CD14-positive monocyte (primary cell): ENCODE results near the gene PDE8B. TPM values are rescaled to one million over a fixed set of nuclear protein-coding genes. Genes with fewer than 3 reads are reported as not detected.
A peak's percentile ranks its signal among the peaks of the same experiment; 100 is the strongest.

Experiments
- DNase-seq, 3 donors: peaks; one replicate each; pipeline ENCODE4 v3.0.0-alpha.2; 2011 to 2022
- H2AFZ ChIP-seq: 2 replicates; pipeline ENCODE4 v1.6.0; 2012; ENCODE audit warnings: mild to moderate bottlenecking, low read depth, low read length, inconsistent platforms; ENCODE audit not compliant: insufficient read depth, poor library complexity, severe bottlenecking
- H3K27ac ChIP-seq, 2 donors: 1 replicate in 1 of 2; 2 replicates in 1 of 2; pipeline ENCODE4 v1.5.1; 2012 to 2013; ENCODE audit warnings: low read length in 2 of 2, control low read depth in 1 of 2, inconsistent platforms in 1 of 2, low read depth in 1 of 2, mild to moderate bottlenecking in 1 of 2
- H3K27me3 ChIP-seq, 2 donors: one replicate each; pipeline versions ENCODE4 v1.6.0 to v1.6.1; 2011 to 2013; ENCODE audit warnings: low read length in 2 of 2; ENCODE audit not compliant: control insufficient read depth in 2 of 2, insufficient read depth in 2 of 2
- H3K36me3 ChIP-seq, 2 donors: replicated peaks in 1 of 2; 1 replicate in 1 of 2; 2 replicates in 1 of 2; pipeline versions ENCODE4 v1.5.1 to v1.6.1; 2012 to 2013; ENCODE audit warnings: low read length in 2 of 2, control low read depth in 1 of 2, inconsistent platforms in 1 of 2, mild to moderate bottlenecking in 1 of 2; ENCODE audit not compliant: insufficient read depth in 2 of 2, control insufficient read depth in 1 of 2
- H3K4me1 ChIP-seq, 2 donors: 1 replicate in 1 of 2; 2 replicates in 1 of 2; pipeline versions ENCODE4 v1.5.1 to v1.6.1; 2012 to 2013; ENCODE audit warnings: low read length in 2 of 2, control low read depth in 1 of 2, inconsistent platforms in 1 of 2, mild to moderate bottlenecking in 1 of 2, moderate library complexity in 1 of 2; ENCODE audit not compliant: insufficient read depth in 2 of 2, control insufficient read depth in 1 of 2
- H3K4me2 ChIP-seq: replicated peaks from 2 replicates; pipeline ENCODE3; 2012; ENCODE audit warnings: low read length, moderate library complexity, mild to moderate bottlenecking; ENCODE audit not compliant: poor library complexity, severe bottlenecking; ENCODE audit errors: extremely low read depth
- H3K4me3 ChIP-seq, 3 experiments: fragments of 200-600 bp in 1 of 3; sonication (generic) in 1 of 3; replicated peaks in 1 of 3; 1 replicate in 2 of 3; 2 replicates in 1 of 3; pipeline ENCODE4 v1.5.1; 2011 to 2013; ENCODE audit warnings: low read length in 3 of 3, mild to moderate bottlenecking in 3 of 3, control low read depth in 2 of 3, low read depth in 2 of 3, inconsistent platforms in 1 of 3, moderate library complexity in 1 of 3
- H3K79me2 ChIP-seq: 2 replicates; pipeline ENCODE4 v1.6.0; 2012; ENCODE audit warnings: mild to moderate bottlenecking, control low read depth, inconsistent platforms, low read length, moderate library complexity; ENCODE audit not compliant: insufficient read depth
- H3K9ac ChIP-seq: 2 replicates; pipeline ENCODE4 v1.6.0; 2017; ENCODE audit warnings: low read length, mild to moderate bottlenecking; ENCODE audit not compliant: insufficient read depth, poor library complexity, severe bottlenecking
- H3K9me3 ChIP-seq, 2 donors: replicated peaks in 1 of 2; 1 replicate in 1 of 2; 2 replicates in 1 of 2; pipeline versions ENCODE4 v1.5.1 to v1.6.1; 2012 to 2013; ENCODE audit warnings: low read length in 2 of 2, control low read depth in 1 of 2; ENCODE audit not compliant: control insufficient read depth in 1 of 2, insufficient read depth in 1 of 2
- H4K20me1 ChIP-seq: 2 replicates; pipeline ENCODE4 v1.6.0; 2012; ENCODE audit warnings: mild to moderate bottlenecking, low read length, control low read depth, moderate library complexity; ENCODE audit not compliant: insufficient read depth
- H3K27ac Mint-ChIP-seq, 7 donors: one replicate each; pipeline ENCODE4 v1.8.0; 2020; ENCODE audit warnings: mild to moderate bottlenecking in 7 of 7, mixed read lengths in 7 of 7, moderate library complexity in 6 of 7, inconsistent platforms in 2 of 7
- H3K27me3 Mint-ChIP-seq, 3 donors: one replicate each; pipeline ENCODE4 v1.8.0; 2021 to 2022; ENCODE audit warnings: low read depth in 3 of 3, mild to moderate bottlenecking in 3 of 3, mixed read lengths in 3 of 3, moderate library complexity in 3 of 3, inconsistent platforms in 1 of 3
- H3K36me3 Mint-ChIP-seq, 2 donors: one replicate each; pipeline ENCODE4 v1.8.0; 2020; ENCODE audit warnings: mixed read lengths in 2 of 2, inconsistent platforms in 1 of 2, mild to moderate bottlenecking in 1 of 2
- H3K4me1 Mint-ChIP-seq: one replicate; pipeline ENCODE4 v1.8.0; 2020; ENCODE audit warnings: mild to moderate bottlenecking, mixed read lengths
- H3K4me3 Mint-ChIP-seq, 2 donors: one replicate each; pipeline ENCODE4 v1.8.0; 2020; ENCODE audit warnings: mild to moderate bottlenecking in 2 of 2, mixed read lengths in 2 of 2, moderate library complexity in 1 of 2
- H3K9me3 Mint-ChIP-seq, 7 donors: one replicate each; pipeline ENCODE4 v1.8.0; 2020 to 2022; ENCODE audit warnings: mixed read lengths in 7 of 7, mild to moderate bottlenecking in 6 of 7, moderate library complexity in 6 of 7, inconsistent platforms in 2 of 7
- CTCF ChIP-seq: fragments of 200-600 bp; IDR thresholded peaks from one replicate; pipeline ENCODE4 v1.8.0; 2022; ENCODE audit warnings: antibody characterized with exemption, mild to moderate bottlenecking
- WGBS: methylation state at CpG from one replicate; pipeline ENCODE4 v1.1.5; 2013; ENCODE audit warnings: missing lambda C conversion rate; ENCODE audit not compliant: insufficient coverage; 5-methylcytosine and 5-hydroxymethylcytosine counted together
- intact Hi-C, 2 donors: fragments of 100-400 bp; cut with micrococcal nuclease; formaldehyde crosslinking; loops; one replicate each; pipeline versions ENCODE4 v1.15.0 to v1.15.1; 2023
- polyA plus RNA-seq, 3 donors: library from polyadenylated mRNA; depleted of rRNA in 1 of 3; unstranded in 2 of 3; stranded (reverse) in 1 of 3; fragments of 300-500 nt in 2 of 3; fragments of >200 nt in 1 of 3; fragmentation: Illumina TruSeq in 2 of 3; gene quantifications; 1 replicate in 2 of 3; 2 replicates in 1 of 3; pipeline ENCODE4 v1.2.3, GENCODE V29; 2012 to 2021

Gene PDE8B
- polyA plus RNA-seq, 3 donors = 0.11 to 0.61 (median 0.29) TPM

DNA sequence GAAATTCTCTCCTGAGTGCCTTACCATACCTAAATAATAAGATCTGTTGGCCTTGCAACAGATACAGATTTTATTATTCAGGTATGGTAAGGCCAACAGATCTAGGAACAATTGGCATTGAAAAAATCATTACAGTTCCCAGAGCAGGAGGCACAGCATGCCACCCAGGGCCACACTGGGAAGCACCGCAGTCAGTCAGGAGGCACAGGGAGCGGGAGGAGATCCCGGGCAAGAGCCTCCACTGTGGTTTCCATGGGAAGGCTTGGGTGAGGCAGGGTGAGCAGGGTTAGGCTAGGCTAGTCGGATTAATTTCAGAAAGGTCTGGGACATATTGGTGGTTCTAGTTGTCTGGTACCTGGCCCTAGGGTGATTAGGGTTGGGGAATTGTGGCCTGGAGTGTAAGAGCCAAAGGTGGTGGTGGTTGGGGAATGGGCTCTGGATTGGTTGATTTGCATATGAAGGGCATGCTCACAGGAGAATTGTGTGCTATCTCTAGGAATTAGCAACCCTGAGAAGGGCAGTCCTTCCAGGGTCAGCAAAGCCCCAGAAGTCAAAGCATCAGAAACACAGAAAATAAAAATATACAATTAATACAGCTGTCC, 111.4 kb downstream of the PDE8B start:
- TF ChIP-seq CTCF = no peak
- intact Hi-C loops = no loop called here
- Histone ChIP-seq H4K20me1 (no peaks in the 10 kb centered on the region), H3K4me1 (no peaks in the 10 kb centered on the region), H3K79me2 (no peaks in the 10 kb centered on the region), H3K27ac (no peak overlapping the region), H3K4me3 (no peak overlapping the region), H3K9me3 (no peaks in the 10 kb centered on the region), H2AFZ (no peak overlapping the region), H3K4me2 (no peak overlapping the region), H3K27me3 (no peaks in the 10 kb centered on the region), H3K36me3 (no peaks in the 10 kb centered on the region), H3K9ac (no peak overlapping the region)
- DNase-seq = no peak
- H3K27me3 Mint-ChIP-seq = no peaks in the 10 kb centered on the region
- no peak overlapping the region for H3K4me3 Mint-ChIP-seq
- peak overlapping the region in 2 of 7 donors; percentile 16 to 19 for H3K27ac Mint-ChIP-seq
- WGBS = 95% methylated on average over 4 of the region's 4 CpGs
- H3K9me3 Mint-ChIP-seq = no peaks in the 10 kb centered on the region
- H3K36me3 Mint-ChIP-seq = no peaks in the 10 kb centered on the region
- no peaks in the 10 kb centered on the region for H3K4me1 Mint-ChIP-seq

GRCh38 chr5:77322406-77322805, 111.9 kb downstream of the PDE8B start:
- no peaks in the 10 kb centered on the region for H3K36me3 Mint-ChIP-seq
- no peak overlapping the region for H3K27ac Mint-ChIP-seq
- H3K4me1 Mint-ChIP-seq = no peaks in the 10 kb centered on the region

More at GRCh38 chr5:77322406-77322805, 111.9 kb downstream of the PDE8B start:
- no peaks in the 10 kb centered on the region for H4K20me1 ChIP-seq
- intact Hi-C loops = no loop called here
- H3K27me3 ChIP-seq = no peaks in the 10 kb centered on the region
- no peak for DNase-seq
- H3K4me2 ChIP-seq = no peak overlapping the region
- no peak for TF ChIP-seq CTCF
- H3K27ac ChIP-seq = no peak overlapping the region
- H3K9ac ChIP-seq = no peak overlapping the region
- H3K4me3 Mint-ChIP-seq = no peak overlapping the region
- no peaks in the 10 kb centered on the region for H3K9me3 ChIP-seq
- no peak overlapping the region for H3K4me3 ChIP-seq
- H3K79me2 ChIP-seq = no peaks in the 10 kb centered on the region
- H3K9me3 Mint-ChIP-seq = no peaks in the 10 kb centered on the region
- WGBS = 79% methylated on average over 2 of the region's 4 CpGs
- no peaks in the 10 kb centered on the region for H3K36me3 ChIP-seq
- H3K4me1 ChIP-seq = no peaks in the 10 kb centered on the region
- no peak overlapping the region for H2AFZ ChIP-seq
- H3K27me3 Mint-ChIP-seq = no peaks in the 10 kb centered on the region
